IMR-90 (cell line): ENCODE data around the gene ATP1B3. TPM values are rescaled to one million over a fixed set of nuclear protein-coding genes. Genes with fewer than 3 reads are reported as not detected.
"Not testable (repeated sequence)": the region's sequence is repeated elsewhere in the genome, so short reads cannot be mapped to it uniquely, and the experiment has no call there.

Experiments
- ATAC-seq: fragments of 200-7000 bp; cut with Tn5 transposase; 2 replicates; pipeline ENCODE4 v1.9.1; 2020; ENCODE audit warnings: low read depth, mild to moderate bottlenecking, moderate library complexity
- BruUV-seq: library from RNA; stranded (reverse); fragments of 400-500 nt; replicated peaks from 2 replicates; lab custom pipeline; 2021; lab: Mats Ljungman, UMichigan
- CTCF ChIA-PET: fragments of 300-600 bp; formaldehyde crosslinking; extraction: SDS; loops from one replicate; lab custom pipeline; 2021; ENCODE audit warnings: antibody characterized with exemption; lab: Yijun Ruan, JAX
- POLR2A ChIA-PET: fragments of 300-600 bp; sonication (Branson Sonifier 250); formaldehyde crosslinking; loops from one replicate; lab custom pipeline; 2022; ENCODE audit warnings: antibody characterized with exemption; ENCODE audit not compliant: unreplicated experiment; lab: Charles Lee
- DNase-seq: peaks from one replicate; pipeline ENCODE4 v3.0.0; 2013
- H2AFZ ChIP-seq: replicated peaks from 2 replicates; pipeline ENCODE3; 2013; ENCODE audit warnings: low read length, mild to moderate bottlenecking; ENCODE audit not compliant: poor library complexity
- H2AK5ac ChIP-seq: 2 replicates; pipeline ENCODE4 v1.6.1; 2013; ENCODE audit warnings: low read depth, low read length, inconsistent platforms
- H2AK9ac ChIP-seq: replicated peaks from 2 replicates; pipeline ENCODE3; 2013; ENCODE audit warnings: mild to moderate bottlenecking, low read depth, low read length, moderate library complexity; ENCODE audit not compliant: poor library complexity
- H2BK120ac ChIP-seq: 2 replicates; pipeline ENCODE4 v1.6.1; 2013; ENCODE audit warnings: low read depth, low read length, inconsistent platforms
- H2BK15ac ChIP-seq: 3 replicates; pipeline ENCODE4 v1.6.1; 2013; ENCODE audit warnings: low read depth, low read length, inconsistent platforms
- H2BK20ac ChIP-seq: 2 replicates; pipeline ENCODE4 v1.6.1; 2013; ENCODE audit warnings: low read depth, mild to moderate bottlenecking, inconsistent platforms, low read length, moderate library complexity
- H2BK5ac ChIP-seq: 2 replicates; pipeline ENCODE4 v1.6.1; 2013; ENCODE audit warnings: mild to moderate bottlenecking, low read depth, low read length, inconsistent platforms; ENCODE audit not compliant: poor library complexity, severe bottlenecking
- H3K14ac ChIP-seq: replicated peaks from 2 replicates; pipeline ENCODE4 v1.6.1; 2013; ENCODE audit warnings: low read depth, low read length, inconsistent platforms
- H3K18ac ChIP-seq: 2 replicates; pipeline ENCODE4 v1.6.1; 2013; ENCODE audit warnings: low read depth, low read length, control low read depth
- H3K23ac ChIP-seq: 2 replicates; pipeline ENCODE4 v1.6.1; 2013; ENCODE audit warnings: low read depth, low read length, inconsistent platforms
- H3K27ac ChIP-seq: 2 replicates; pipeline ENCODE4 v1.5.1; 2013; ENCODE audit warnings: mild to moderate bottlenecking, control low read depth, low read length; ENCODE audit not compliant: insufficient read depth
- H3K27me3 ChIP-seq: 2 replicates; pipeline ENCODE4 v1.6.1; 2013; ENCODE audit warnings: low read length; ENCODE audit not compliant: control insufficient read depth, insufficient read depth
- H3K36me3 ChIP-seq: 2 replicates; pipeline ENCODE4 v1.6.1; 2013; ENCODE audit warnings: low read length, mixed read lengths; ENCODE audit not compliant: control insufficient read depth, insufficient read depth
- H3K4ac ChIP-seq: 2 replicates; pipeline ENCODE4 v1.6.1; 2013; ENCODE audit warnings: low read depth, low read length, inconsistent platforms
- H3K4me1 ChIP-seq: 2 replicates; pipeline ENCODE4 v1.6.1; 2013; ENCODE audit warnings: low read length, mixed read lengths; ENCODE audit not compliant: control insufficient read depth, insufficient read depth
- H3K4me2 ChIP-seq: 2 replicates; pipeline ENCODE4 v1.6.1; 2013; ENCODE audit warnings: low read depth, mild to moderate bottlenecking, control low read depth, low read length, moderate library complexity
- H3K4me3 ChIP-seq: 2 replicates; pipeline ENCODE4 v1.5.1; 2013; ENCODE audit warnings: low read depth, mild to moderate bottlenecking, control low read depth, low read length, moderate library complexity; ENCODE audit not compliant: insufficient read depth
- H3K56ac ChIP-seq: 2 replicates; pipeline ENCODE4 v1.6.1; 2013; ENCODE audit warnings: low read length, inconsistent platforms; ENCODE audit not compliant: insufficient read depth; ENCODE audit errors: extremely low read depth
- H3K79me1 ChIP-seq, 2 experiments: 2 replicates each; pipeline ENCODE4 v1.6.1; 2013; ENCODE audit warnings: low read length in 2 of 2, inconsistent platforms in 1 of 2, low read depth in 1 of 2
- H3K9ac ChIP-seq: 2 replicates; pipeline ENCODE4 v1.6.1; 2013; ENCODE audit warnings: low read depth, low read length, control low read depth
- H3K9me1 ChIP-seq: 2 replicates; pipeline ENCODE4 v1.6.1; 2013; ENCODE audit warnings: low read length, inconsistent platforms; ENCODE audit not compliant: insufficient read depth
- H3K9me3 ChIP-seq: 2 replicates; pipeline ENCODE4 v1.6.1; 2013; ENCODE audit warnings: low read length; ENCODE audit not compliant: control insufficient read depth, insufficient read depth
- H4K20me1 ChIP-seq: 2 replicates; pipeline ENCODE4 v1.6.1; 2013; ENCODE audit warnings: low read length, inconsistent platforms; ENCODE audit not compliant: insufficient read depth
- H4K5ac ChIP-seq: 2 replicates; pipeline ENCODE4 v1.6.1; 2013; ENCODE audit warnings: mild to moderate bottlenecking, low read depth, low read length, control low read depth
- H4K8ac ChIP-seq, 2 experiments: 2 replicates each; pipeline ENCODE4 v1.6.1; 2013; ENCODE audit warnings: low read depth in 2 of 2, low read length in 2 of 2, control low read depth in 1 of 2, inconsistent platforms in 1 of 2
- H4K91ac ChIP-seq: 2 replicates; pipeline ENCODE4 v1.6.1; 2013; ENCODE audit warnings: low read depth, low read length, inconsistent platforms; ENCODE audit not compliant: insufficient read depth
- WGBS, 2 experiments: methylation state at CpG; one replicate each; pipeline versions ENCODE4 v1.1.5 to v1.1.7; 2013; ENCODE audit warnings: missing lambda C conversion rate in 2 of 2; ENCODE audit not compliant: insufficient read length in 1 of 2; ENCODE audit errors: extremely low coverage in 2 of 2; 5-methylcytosine and 5-hydroxymethylcytosine counted together
- dilution Hi-C: fragments of 300-500 bp; cut with HindIII; formaldehyde crosslinking; loops from one replicate; pipeline ENCODE4 v1.14.3; 2018; ENCODE audit warnings: low sequenced_read_pairs; ENCODE audit not compliant: unreplicated experiment
- in situ Hi-C: fragments of 300-500 bp; cut with MboI; formaldehyde crosslinking; loops from 3 replicates; pipeline ENCODE4 v1.14.3; 2019; ENCODE audit warnings: low sequenced_read_pairs, inconsistent platforms, mixed read lengths
- intact Hi-C: fragments of 100-400 bp; cut with micrococcal nuclease; formaldehyde crosslinking; loops from 2 replicates; pipeline ENCODE4 v1.10.0; 2022
- polyA plus RNA-seq, 3 experiments: library from polyadenylated mRNA; depleted of rRNA; stranded (reverse); fragments of >200 nt; gene quantifications; 2 replicates each; pipeline ENCODE4 v1.2.3, GENCODE V29; 2012; ENCODE audit warnings: low replicate concordance in 1 of 3
- total RNA-seq: library from RNA; depleted of rRNA; stranded (reverse); fragments of >200 nt; gene quantifications from 2 replicates; pipeline ENCODE4 v1.2.3, GENCODE V29; 2012

ATP1B3 gene
- total and polyA plus RNA-seq, 2 of the 4 experiments (the other 2 are of a cell fraction), result 64.3 to 126 TPM

- in situ Hi-C loops, result loop anchor here (10.0 kb wide), 1 partner anchor 315 kb away; no protein-coding TSS in a partner anchor
- not testable (repeated sequence) for H3K4me2 ChIP-seq
Measured at GRCh38 chr3:141909986-141910385, 33.5 kb downstream of the ATP1B3 start.

More at GRCh38 chr3:141909986-141910385, 33.5 kb downstream of the ATP1B3 start:
- H3K9me3 ChIP-seq, DNase-seq, POLR2A ChIA-PET, BruUV-seq, H4K91ac ChIP-seq, H2BK15ac ChIP-seq, H2BK5ac ChIP-seq, H3K9ac ChIP-seq, H3K23ac ChIP-seq, H4K8ac ChIP-seq, H3K4ac ChIP-seq, H3K27me3 ChIP-seq, H3K27ac ChIP-seq, H3K4me1 ChIP-seq, H3K18ac ChIP-seq, H3K56ac ChIP-seq, H2AK9ac ChIP-seq, H2AK5ac ChIP-seq, ATAC-seq, H4K20me1 ChIP-seq, H3K4me3 ChIP-seq, dilution Hi-C loops, H2BK120ac ChIP-seq, H3K14ac ChIP-seq, H2BK20ac ChIP-seq, H2AFZ ChIP-seq, H4K5ac ChIP-seq, H3K9me1 ChIP-seq: not testable (repeated sequence)
- Histone ChIP-seq H3K36me3 (peaks cover 24% of the 10 kb centered on the region), H3K79me1 (peaks cover 19 to 28% of the 10 kb centered on the region in 2 experiments)
- CTCF ChIA-PET, result interaction anchor here (0.6 kb wide), 1 partner anchor 29 kb away, joined by 4 read pairs; no protein-coding TSS in a partner anchor
- intact Hi-C loops, result loop anchor here (5.0 kb wide), 1 partner anchor 333 kb away; no protein-coding TSS in a partner anchor
- WGBS, 2 experiments, result no CpG with 5 or more reads among the region's 4 CpGs
